GM19438 (cell line): Measurements from ENCODE around the gene C20orf144.
"Not testable (repeated sequence)": the region's sequence is repeated elsewhere in the genome, so short reads cannot be mapped to it uniquely, and the experiment has no call there.

ENCODE experiments used
- ATAC-seq: cut with Tn5 transposase; IDR thresholded peaks from one replicate; pipeline ENCODE4 v1.9.1; 2021; ENCODE audit warnings: low read depth; ENCODE audit not compliant: unreplicated experiment

Gene C20orf144

DNA sequence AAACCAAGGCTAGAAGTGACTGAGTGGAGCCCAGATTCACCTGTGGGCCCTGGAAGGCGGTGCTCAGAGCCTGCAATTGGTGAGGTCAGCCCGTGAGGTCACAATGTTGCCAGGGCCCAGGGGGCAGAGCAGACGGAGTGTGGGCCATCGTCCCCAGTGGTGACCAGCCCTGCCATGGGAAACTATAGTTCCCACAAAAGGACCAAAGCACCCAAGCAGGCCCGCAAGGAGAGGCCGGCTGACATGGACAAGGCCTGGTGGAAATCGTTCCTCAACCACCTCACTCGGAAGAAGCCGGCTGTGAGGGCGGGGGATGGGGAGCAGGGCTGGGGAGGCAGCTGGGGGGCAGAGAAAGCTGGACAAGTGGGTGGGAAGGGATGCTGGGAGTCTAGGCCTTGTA is at the start of gene C20orf144:
C20orf144 (plus strand) TSS at position 156 of the 400 bp plus-strand sequence; CDS start at position 175, 19 bp downstream.
- no peak for ATAC-seq

GRCh38 chr20:33621717-33622400 is 40.3 kb upstream of the C20orf144 start:
- no peak for ATAC-seq

DNA sequence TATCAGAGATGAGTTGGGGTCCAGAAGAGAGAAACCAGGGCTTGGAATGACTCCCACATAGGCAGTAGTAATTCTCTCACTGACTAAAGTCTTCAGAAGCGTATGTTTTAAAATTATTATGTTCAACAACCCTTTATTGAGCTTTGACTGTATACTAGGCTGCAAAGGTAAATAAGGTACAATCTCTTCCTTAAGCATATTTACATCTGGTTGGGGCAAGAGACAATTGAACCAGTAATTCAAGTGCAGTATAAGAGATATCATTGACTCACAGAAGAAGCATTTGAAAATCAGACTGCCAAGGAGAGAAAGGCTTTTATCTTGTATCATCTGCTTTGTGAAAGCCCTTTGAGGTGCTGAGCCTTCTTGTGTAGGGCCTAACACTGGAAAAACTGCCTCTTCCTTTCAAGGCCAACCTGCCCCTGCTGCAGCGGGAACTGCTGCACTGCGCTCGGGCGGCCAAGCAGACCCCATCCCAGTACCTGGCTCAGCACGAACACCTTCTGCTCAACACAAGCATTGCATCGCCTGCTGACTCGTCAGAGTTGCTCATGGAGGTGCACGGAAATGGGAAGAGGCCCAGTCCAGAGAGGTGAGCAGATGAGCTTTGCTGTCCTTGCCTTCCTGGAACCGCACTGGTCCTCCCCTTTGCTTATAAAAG is 39.3 kb upstream of the C20orf144 start:
- no peak for ATAC-seq

DNA sequence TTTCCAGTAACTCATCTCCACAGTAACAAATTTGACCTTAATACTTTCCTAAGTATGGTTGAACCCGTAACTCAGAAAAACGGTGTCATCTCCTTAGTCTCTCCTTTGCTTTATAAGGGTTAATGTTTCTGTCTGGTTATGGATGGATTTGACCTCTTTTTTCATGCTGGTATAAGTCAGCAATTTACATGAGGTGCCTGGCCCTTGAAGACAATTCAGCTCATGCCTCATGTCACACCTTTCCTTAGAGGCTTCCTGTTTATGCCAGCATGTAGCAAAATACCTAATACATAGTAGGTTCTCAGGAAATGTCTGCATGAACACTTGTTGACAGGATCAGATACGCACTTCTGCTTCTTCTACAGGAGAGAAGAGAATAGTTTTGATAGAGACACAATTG is 37.7 kb upstream of the C20orf144 start:
- ATAC-seq, result no peak

GRCh38 chr20:33626190-33626589 is 35.9 kb upstream of the C20orf144 start:
- ATAC-seq, result no peak

DNA sequence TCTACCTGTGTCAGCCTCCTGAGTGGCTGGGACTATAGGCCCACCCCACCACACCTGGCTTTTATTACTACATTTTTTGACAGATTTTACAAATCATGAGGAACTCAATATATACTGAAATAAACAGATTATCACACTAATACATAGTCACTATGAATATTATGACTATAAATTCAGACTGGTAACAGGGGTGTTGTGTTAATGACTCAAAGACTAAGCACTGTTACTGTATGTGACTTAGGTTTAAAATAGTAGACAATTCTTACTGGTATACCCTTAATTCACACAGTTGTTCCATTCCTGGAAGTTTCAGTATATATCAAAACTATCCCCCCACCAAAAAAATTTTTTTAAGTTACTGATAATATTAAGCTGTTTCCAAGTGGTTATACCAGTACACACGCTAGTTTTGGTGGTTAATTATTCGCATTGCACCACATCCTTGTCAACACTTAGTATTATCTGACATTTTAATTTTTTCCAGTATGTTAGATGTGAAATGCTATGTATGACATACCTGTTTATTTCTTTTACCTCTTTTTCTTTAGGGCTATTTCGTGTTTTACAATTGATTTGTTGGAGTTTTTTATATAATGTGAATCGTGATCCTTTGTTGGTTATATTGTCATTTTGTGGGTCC is 34.4 kb upstream of the C20orf144 start:
- no peak for ATAC-seq

- no peak for ATAC-seq
Observed at GRCh38 chr20:33629533-33629932, 32.6 kb upstream of the C20orf144 start.

- ATAC-seq, result no peak
Observed at GRCh38 chr20:33629979-33630378, 32.1 kb upstream of the C20orf144 start.

GRCh38 chr20:33630507-33630906 is 31.6 kb upstream of the C20orf144 start:
- ATAC-seq, result no peak

GRCh38 chr20:33631910-33632309 is 30.2 kb upstream of the C20orf144 start:
- ATAC-seq, result not testable (repeated sequence)

DNA sequence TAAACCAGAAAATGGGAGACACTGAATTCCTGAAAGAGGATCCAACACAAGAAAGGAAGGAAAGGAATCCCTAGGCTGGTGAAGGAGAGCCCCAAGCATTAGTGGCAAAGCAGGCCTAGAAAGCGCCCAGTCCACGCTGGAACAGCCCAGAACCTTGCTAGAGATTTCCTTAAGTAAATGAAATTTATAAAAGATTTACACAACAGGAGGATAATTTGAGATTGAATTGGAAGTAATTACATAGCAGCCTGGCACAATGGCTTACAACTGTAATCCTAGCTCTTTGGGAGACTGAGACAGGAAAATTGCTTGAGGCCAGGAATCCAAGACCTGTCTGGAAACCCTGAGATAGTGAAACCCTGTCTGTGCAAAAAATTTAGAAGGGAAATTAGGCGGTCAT is 26.8 kb upstream of the C20orf144 start:
- ATAC-seq, result no peak

DNA sequence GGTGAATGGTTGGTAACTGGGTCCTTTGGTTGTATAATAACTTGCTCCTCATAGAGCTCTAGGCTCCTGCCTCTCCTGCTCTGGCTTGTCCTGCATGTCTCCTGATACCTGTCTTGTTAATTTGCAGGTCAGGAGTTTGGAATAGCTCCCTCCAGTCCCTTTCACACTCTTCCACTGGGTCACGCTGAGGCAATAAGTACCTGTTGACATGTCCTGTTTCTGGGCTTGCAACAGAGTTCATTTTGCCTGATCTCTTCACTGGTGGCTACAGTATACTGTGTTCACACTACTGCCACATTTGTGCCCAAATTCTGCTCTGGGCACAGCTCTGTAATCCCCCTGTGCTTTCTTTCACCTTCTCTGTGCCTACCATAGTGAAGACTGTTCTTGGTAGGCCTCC is 25.4 kb upstream of the C20orf144 start:
- no peak for ATAC-seq

- ATAC-seq, result no peak
Observed at GRCh38 chr20:33640287-33640686, 21.8 kb upstream of the C20orf144 start.

- ATAC-seq, result no peak
Observed at GRCh38 chr20:33644313-33645071, 17.6 kb upstream of the C20orf144 start.

- ATAC-seq, result no peak
Observed at GRCh38 chr20:33645072-33645358, 17.1 kb upstream of the C20orf144 start.

DNA sequence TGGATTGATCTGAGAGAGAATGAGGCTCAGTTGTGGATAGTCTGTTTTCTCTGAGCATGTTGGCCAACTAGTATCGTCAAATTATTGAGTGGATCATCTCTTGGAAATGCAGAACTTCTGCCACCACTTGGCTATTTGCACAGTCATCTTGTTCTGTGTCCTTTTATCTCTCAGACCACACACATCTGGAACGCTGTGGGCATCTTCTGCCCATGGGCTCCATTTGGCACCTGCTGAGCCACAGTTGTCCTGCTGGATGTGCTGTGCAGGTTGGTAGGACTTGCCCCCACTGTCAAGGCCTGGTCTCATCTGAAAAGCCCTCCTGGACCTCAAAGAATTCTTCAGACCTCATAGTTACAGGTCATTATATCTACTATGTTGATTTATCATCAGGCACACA is 16.7 kb upstream of the C20orf144 start:
- ATAC-seq, result no peak

- ATAC-seq, result no peak
Observed at GRCh38 chr20:33646191-33646590, 15.9 kb upstream of the C20orf144 start.

DNA sequence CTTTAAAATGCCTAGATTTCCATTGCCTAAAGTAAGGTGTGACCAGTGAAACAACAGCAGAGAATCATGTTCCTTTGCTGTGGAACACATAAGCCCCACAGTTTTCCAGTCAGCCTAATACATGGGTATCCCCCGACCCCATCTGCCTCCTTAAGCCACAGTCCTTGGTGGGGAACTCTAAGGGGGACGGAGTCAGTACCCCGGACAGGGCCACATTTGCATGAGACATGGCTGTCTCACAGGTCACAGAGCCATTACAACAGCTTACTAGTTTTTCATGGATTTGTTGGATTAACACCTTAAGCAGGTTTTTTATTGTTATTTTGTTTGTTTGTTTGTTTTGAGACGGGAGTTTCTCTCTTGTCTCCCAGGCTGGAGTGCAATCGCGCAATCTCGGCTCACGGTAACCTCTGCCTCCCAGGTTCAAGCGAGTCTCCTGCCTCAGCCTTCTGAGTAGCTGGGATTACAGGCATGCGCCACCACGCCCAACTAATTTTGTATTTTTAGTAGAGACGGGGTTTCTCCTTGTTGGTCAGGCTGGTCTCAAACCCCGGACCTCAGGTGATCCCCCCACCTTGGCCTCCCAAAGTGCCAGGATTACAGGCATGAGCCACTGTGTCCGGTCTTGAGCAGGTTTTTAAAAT is 15.0 kb upstream of the C20orf144 start:
- peak; percentile 13 for ATAC-seq

DNA sequence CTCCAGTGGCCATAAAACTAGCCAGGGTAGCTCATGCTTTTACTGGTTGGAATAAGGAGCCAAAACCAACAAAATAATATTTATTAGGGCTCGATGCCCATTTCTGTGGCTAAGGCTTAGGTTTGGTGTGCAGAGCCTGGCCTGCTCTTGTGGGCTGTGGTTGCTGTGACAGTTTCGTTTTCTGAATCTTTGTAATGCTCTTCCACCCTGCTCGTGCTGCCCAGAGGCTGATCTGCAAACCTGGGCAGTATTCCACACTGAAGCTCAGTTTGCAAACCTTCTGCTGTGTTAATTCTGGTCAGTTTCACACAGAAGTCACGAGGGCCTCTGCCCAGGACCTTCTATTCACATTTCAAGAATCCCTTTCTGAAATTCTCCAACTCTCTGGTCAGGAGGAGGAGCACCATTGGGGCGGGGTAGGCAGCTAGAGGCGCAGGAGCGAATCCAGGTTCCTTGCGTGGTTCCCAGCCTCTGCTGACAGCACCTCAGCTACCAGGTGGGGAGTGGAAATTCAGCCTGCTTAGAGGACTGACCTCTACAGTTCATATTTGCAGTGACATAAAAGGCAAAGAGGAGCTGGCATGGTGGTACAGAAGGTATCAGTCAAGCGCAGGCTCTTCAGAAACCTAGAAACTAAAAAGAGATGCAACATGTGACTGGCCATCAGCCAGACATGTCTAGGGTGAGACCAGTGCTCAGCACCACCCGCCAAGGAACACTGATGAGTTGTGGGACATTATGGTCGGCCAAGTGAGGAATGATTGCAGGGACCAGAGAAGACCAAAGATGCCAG is 14.3 kb upstream of the C20orf144 start:
- ATAC-seq, result peak; percentile 78

- no peak for ATAC-seq
Observed at GRCh38 chr20:33648396-33649004, 13.6 kb upstream of the C20orf144 start.
